Ishikawa (cell line): ENCODE measurements around the gene TEX10.

Source experiments
- CEBPB ChIP-seq: IDR thresholded peaks from 2 replicates; pipeline ENCODE4 v1.6.1; 2012
- CREB1 ChIP-seq: IDR thresholded peaks from 2 replicates; pipeline ENCODE4 v1.6.1; 2012; ENCODE audit warnings: low read depth
- EGR1 ChIP-seq: IDR thresholded peaks from 2 replicates; pipeline ENCODE4 v1.6.1; 2012
- EP300 ChIP-seq: IDR thresholded peaks from 2 replicates; pipeline ENCODE4 v1.6.1; 2012; ENCODE audit warnings: borderline replicate concordance
- FOXM1 ChIP-seq: IDR thresholded peaks from 2 replicates; pipeline ENCODE4 v1.6.1; 2012; ENCODE audit warnings: low read depth, borderline replicate concordance
- NFIC ChIP-seq: IDR thresholded peaks from 2 replicates; pipeline ENCODE4 v1.6.1; 2012
- RAD21 ChIP-seq: IDR thresholded peaks from 2 replicates; pipeline ENCODE4 v1.6.1; 2012; ENCODE audit warnings: low read depth
- TAF1 ChIP-seq: IDR thresholded peaks from 2 replicates; pipeline ENCODE4 v1.6.1; 2012; ENCODE audit warnings: low read depth, mild to moderate bottlenecking
- TCF12 ChIP-seq: IDR thresholded peaks from 2 replicates; pipeline ENCODE4 v1.6.1; 2012; ENCODE audit warnings: low read depth
- TEAD4 ChIP-seq: IDR thresholded peaks from 2 replicates; pipeline ENCODE4 v1.6.1; 2012
- YY1 ChIP-seq: IDR thresholded peaks from 2 replicates; pipeline ENCODE4 v1.6.1; 2012; ENCODE audit warnings: low read depth
- ZBTB7A ChIP-seq: IDR thresholded peaks from 2 replicates; pipeline ENCODE4 v1.6.1; 2012; ENCODE audit warnings: low read depth
- TF ChIP-seq, protein P1 (sequence below): IDR thresholded peaks from 2 replicates; pipeline ENCODE4 v1.6.1; 2012
- TF ChIP-seq, protein P2 (sequence below): IDR thresholded peaks from 2 replicates; pipeline ENCODE4 v1.6.1; 2012; ENCODE audit warnings: low read depth, mild to moderate bottlenecking
- TF ChIP-seq, protein P3 (sequence below): IDR thresholded peaks from 2 replicates; pipeline ENCODE4 v1.6.1; 2012

TEX10 gene

DNA sequence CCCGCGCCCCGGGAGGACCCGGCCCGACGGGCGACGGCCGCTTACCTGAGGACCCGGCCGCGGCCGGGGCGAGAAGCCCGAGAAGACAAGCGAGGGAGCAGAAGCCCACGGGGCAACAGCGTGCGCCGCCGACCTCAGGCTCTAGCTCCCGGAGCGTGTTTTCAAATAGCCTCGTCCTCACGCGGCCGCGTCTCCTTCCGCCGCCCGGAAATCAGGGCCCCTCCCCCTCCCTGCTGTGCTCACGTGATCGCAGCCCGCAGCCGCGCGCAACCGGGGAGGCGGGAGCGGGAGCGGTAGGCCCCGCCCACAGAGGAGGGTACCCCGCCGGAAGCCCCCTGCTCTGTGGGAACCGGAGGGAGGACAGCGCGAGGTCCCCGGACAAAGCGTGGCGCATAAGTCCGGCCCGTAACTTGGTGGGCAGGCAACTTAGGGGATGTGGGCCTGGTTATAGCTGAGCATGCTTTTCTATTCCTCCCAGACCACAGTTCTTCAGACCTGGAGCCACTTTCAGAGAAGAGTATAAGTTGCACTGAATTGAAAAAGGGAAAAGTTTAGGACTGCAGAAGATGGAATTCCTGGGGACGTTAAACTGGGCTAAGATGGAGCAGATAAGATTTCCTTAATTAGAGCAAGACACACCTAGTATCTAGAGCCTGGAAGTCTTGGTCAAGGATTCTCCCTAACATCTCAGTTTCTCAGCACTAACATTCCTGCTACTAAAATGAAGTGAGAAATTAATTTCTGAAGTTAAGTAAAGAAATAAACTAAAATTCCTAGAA lies at the start of gene TEX10:
TSS of gene TEX10 (minus strand) at position 216 of the 779 bp plus-strand sequence. CDS start 3,579 bp downstream, outside the sequence.
- TF ChIP-seq EP300 (peak; percentile 36), TAF1 (peak; percentile 78), CREB1 (no peak), EGR1 (no peak), TCF12 (peak; percentile 67; the same call in 1 of the 2 replicates), CEBPB (no peak), TEAD4 (peak; percentile 13; the same call in 1 of the 2 replicates), ZBTB7A (peak; percentile 99), FOXM1 (no peak), NFIC (peak; percentile 2; the same call in 1 of the 2 replicates), RAD21 (no peak), YY1 (no peak)
- TF ChIP-seq, protein P1, sequence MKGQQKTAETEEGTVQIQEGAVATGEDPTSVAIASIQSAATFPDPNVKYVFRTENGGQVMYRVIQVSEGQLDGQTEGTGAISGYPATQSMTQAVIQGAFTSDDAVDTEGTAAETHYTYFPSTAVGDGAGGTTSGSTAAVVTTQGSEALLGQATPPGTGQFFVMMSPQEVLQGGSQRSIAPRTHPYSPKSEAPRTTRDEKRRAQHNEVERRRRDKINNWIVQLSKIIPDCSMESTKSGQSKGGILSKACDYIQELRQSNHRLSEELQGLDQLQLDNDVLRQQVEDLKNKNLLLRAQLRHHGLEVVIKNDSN: peak; percentile 99
- TF ChIP-seq, protein P2, sequence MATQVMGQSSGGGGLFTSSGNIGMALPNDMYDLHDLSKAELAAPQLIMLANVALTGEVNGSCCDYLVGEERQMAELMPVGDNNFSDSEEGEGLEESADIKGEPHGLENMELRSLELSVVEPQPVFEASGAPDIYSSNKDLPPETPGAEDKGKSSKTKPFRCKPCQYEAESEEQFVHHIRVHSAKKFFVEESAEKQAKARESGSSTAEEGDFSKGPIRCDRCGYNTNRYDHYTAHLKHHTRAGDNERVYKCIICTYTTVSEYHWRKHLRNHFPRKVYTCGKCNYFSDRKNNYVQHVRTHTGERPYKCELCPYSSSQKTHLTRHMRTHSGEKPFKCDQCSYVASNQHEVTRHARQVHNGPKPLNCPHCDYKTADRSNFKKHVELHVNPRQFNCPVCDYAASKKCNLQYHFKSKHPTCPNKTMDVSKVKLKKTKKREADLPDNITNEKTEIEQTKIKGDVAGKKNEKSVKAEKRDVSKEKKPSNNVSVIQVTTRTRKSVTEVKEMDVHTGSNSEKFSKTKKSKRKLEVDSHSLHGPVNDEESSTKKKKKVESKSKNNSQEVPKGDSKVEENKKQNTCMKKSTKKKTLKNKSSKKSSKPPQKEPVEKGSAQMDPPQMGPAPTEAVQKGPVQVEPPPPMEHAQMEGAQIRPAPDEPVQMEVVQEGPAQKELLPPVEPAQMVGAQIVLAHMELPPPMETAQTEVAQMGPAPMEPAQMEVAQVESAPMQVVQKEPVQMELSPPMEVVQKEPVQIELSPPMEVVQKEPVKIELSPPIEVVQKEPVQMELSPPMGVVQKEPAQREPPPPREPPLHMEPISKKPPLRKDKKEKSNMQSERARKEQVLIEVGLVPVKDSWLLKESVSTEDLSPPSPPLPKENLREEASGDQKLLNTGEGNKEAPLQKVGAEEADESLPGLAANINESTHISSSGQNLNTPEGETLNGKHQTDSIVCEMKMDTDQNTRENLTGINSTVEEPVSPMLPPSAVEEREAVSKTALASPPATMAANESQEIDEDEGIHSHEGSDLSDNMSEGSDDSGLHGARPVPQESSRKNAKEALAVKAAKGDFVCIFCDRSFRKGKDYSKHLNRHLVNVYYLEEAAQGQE: no peak
- TF ChIP-seq, protein P3, sequence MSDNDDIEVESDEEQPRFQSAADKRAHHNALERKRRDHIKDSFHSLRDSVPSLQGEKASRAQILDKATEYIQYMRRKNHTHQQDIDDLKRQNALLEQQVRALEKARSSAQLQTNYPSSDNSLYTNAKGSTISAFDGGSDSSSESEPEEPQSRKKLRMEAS: peak; percentile 96

- TF ChIP-seq TEAD4: no peak
- TF ChIP-seq EP300: no peak
- TF ChIP-seq, protein P1: no peak
- TF ChIP-seq FOXM1: no peak
Observed at GRCh38 chr9:100401042-100401441, 48.3 kb upstream of the TEX10 start.

GRCh38 chr9:100397529-100398266 lies 45.0 kb upstream of the TEX10 start:
- TF ChIP-seq, protein P1: no peak
- TF ChIP-seq FOXM1 (no peak), EGR1 (no peak), ZBTB7A (no peak), TAF1 (no peak), CEBPB (no peak), NFIC (no peak), TCF12 (no peak), YY1 (no peak), RAD21 (no peak), EP300 (no peak), TEAD4 (no peak), CREB1 (no peak)
- TF ChIP-seq, protein P2: no peak
- TF ChIP-seq, protein P3: no peak

GRCh38 chr9:100396769-100397168 lies 44.0 kb upstream of the TEX10 start:
- TF ChIP-seq CREB1 (no peak), EP300 (no peak), NFIC (no peak), TAF1 (no peak), FOXM1 (no peak), TEAD4 (no peak), ZBTB7A (no peak), CEBPB (no peak), TCF12 (no peak), YY1 (no peak)
- TF ChIP-seq, protein P2: no peak
- TF ChIP-seq, protein P3: no peak
